Upper lobe of left lung (tissue), 4 donors: ENCODE measurements around the gene BABAM2.

Experiments used
- CTCF ChIP-seq, 6 experiments: fragments of 450-650 bp in 4 of 6; fragments of 200-600 bp in 2 of 6; sonication (generic) in 2 of 6; IDR thresholded peaks; one replicate each; pipeline ENCODE4 v1.5.1; 2016 to 2019; ENCODE audit warnings: antibody characterized with exemption in 6 of 6
- EP300 ChIP-seq, 4 donors: sonication (generic); formaldehyde crosslinking; IDR thresholded peaks; one replicate each; pipeline ENCODE4 v1.5.1; 2017; ENCODE audit warnings: antibody characterized with exemption in 4 of 4, control low read depth in 2 of 4
- POLR2A ChIP-seq, 4 donors: fragments of 450-650 bp; IDR thresholded peaks; one replicate each; pipeline ENCODE4 v1.5.1; 2016 to 2017; ENCODE audit warnings: antibody characterized with exemption in 4 of 4, mild to moderate bottlenecking in 2 of 4

DNA sequence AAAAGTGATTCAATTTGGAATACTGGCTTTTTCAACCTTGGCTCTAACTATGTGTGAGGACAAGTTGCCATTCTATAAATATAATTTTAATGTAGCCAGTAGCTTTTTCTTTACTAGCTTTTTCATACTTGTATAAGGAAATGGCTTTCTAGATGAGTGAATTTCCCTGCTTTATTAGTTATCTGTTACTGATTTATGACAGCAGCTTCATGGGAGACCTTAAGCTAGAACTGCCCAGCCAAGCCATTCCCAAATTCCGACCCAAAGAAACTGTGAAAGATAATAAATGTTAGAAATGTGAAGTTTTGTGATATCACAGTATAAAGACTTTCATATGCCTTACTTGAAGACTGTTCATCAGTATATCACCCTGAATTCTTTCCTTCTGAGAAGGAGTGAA is 32.3 kb downstream of the BABAM2 start:
- no peak for TF ChIP-seq EP300 (IDR thresholded peaks at IDR 0.05)
- TF ChIP-seq CTCF (IDR thresholded peaks at IDR 0.05): no peak
- no peak for TF ChIP-seq POLR2A (IDR thresholded peaks at IDR 0.05)
